Suprapubic skin (tissue), 4 donors: ENCODE results near the gene ZFP36L2. TPM values are rescaled to one million over a fixed set of nuclear protein-coding genes. Genes with fewer than 3 reads are reported as not detected.
"Not testable (repeated sequence)": the region's sequence is repeated elsewhere in the genome, so short reads cannot be mapped to it uniquely, and the experiment has no call there.

Experiments used
- DNase-seq, 2 donors: peaks; one replicate each; pipeline ENCODE4 v3.0.0-alpha.2; 2019; ENCODE audit warnings: low spot score in 2 of 2
- H3K27ac ChIP-seq: fragments of 200-600 bp; sonication (generic); one replicate; pipeline ENCODE4 v1.5.1; 2019
- H3K27me3 ChIP-seq: fragments of 200-600 bp; sonication (generic); one replicate; pipeline ENCODE4 v1.5.1; 2019
- H3K36me3 ChIP-seq: fragments of 200-600 bp; sonication (generic); one replicate; pipeline ENCODE4 v1.5.1; 2019
- H3K4me1 ChIP-seq: fragments of 200-600 bp; sonication (generic); one replicate; pipeline ENCODE4 v1.5.1; 2019
- H3K4me3 ChIP-seq: fragments of 200-600 bp; sonication (generic); one replicate; pipeline ENCODE4 v1.5.1; 2019; ENCODE audit warnings: mild to moderate bottlenecking
- H3K9me3 ChIP-seq: fragments of 200-600 bp; sonication (generic); one replicate; pipeline ENCODE4 v1.5.1; 2019
- EP300 ChIP-seq: sonication (generic); formaldehyde crosslinking; IDR thresholded peaks from one replicate; pipeline ENCODE4 v1.6.1; 2017; ENCODE audit warnings: antibody characterized with exemption
- POLR2A ChIP-seq, 2 donors: fragments of 450-650 bp; IDR thresholded peaks; one replicate each; pipeline ENCODE4 v1.6.1; 2017; ENCODE audit warnings: antibody characterized with exemption in 2 of 2, mild to moderate bottlenecking in 2 of 2, moderate library complexity in 2 of 2
- POLR2AphosphoS5 ChIP-seq, 3 donors: sonication (generic); formaldehyde crosslinking; IDR thresholded peaks; one replicate each; pipeline ENCODE4 v1.6.1; 2017; ENCODE audit warnings: antibody characterized with exemption in 3 of 3
- WGBS: methylation state at CpG from one replicate; pipeline ENCODE4 v1.1.5; 2018; 5-methylcytosine and 5-hydroxymethylcytosine counted together
- total RNA-seq, 4 donors: library from RNA; depleted of rRNA; stranded (reverse); fragments of >200 nt; gene quantifications; one replicate each; pipeline ENCODE4 v1.1.0, GENCODE V29; 2016
- TF ChIP-seq, protein P1 (sequence below), 2 donors: fragments of 200-600 bp in 1 of 2; fragments of 450-650 bp in 1 of 2; sonication (generic) in 1 of 2; IDR thresholded peaks; one replicate each; pipeline ENCODE4 v1.5.1; 2016 to 2019; ENCODE audit warnings: antibody characterized with exemption in 2 of 2, mild to moderate bottlenecking in 1 of 2, moderate library complexity in 1 of 2

Gene ZFP36L2
- total RNA-seq, 4 donors from 2014 or later, result 198 to 238 (median 223) TPM

DNA sequence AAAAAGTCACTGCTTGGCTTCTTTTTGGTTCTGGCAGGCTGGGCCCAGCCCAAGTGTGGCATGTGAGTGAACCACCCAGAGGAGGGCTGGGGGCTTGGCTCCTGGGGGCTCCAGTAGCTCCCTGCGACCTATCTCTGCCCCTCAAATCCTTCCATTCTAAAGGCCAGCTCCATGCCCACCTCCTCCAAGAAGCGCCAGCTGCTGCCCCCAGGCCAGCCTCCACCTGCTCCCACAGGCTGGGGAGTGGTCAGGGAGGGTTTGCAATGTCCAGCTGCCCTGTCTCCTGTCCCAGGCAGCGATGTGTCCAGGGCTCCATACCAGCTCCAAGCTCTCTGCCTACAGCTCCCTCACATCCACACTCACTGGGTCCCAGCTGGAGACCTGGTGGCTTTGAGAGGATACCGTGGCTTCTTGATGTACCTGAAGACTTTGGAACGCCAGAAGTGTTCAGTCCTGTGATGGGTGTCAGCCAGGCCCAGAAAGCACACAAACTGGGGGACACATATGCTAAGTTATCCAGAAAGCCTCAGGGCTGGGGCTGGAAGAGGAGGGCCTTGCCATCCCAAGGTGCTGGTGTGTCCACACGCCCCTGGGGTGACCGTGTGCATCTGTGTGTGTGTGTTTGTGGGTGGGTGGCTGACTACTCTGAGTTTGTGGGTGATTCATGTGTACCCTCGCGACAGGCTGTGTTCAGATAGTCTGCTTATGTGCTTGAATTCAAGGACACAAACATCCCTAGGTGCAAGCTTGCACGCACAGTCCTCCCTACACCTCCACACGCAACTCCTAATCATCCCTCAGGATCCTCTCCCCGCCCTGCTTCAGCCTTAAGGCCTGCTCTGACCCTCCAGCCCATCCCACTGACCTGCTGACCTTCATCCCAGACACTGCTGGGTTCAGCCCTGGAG is 33.4 kb downstream of the ZFP36L2 start:
- no peaks in the 10 kb centered on the region for H3K27me3 ChIP-seq
- DNase-seq, result no peak
- H3K4me1 ChIP-seq, result peaks cover 3% of the 10 kb centered on the region
- H3K27ac ChIP-seq, result no peak overlapping the region
- no peaks in the 10 kb centered on the region for H3K9me3 ChIP-seq
- H3K36me3 ChIP-seq, result no peaks in the 10 kb centered on the region
- WGBS, result 94% methylated on average over 5 of the region's 12 CpGs
- no peak for TF ChIP-seq POLR2AphosphoS5 (IDR thresholded peaks at IDR 0.05)
- no peak for TF ChIP-seq POLR2A (IDR thresholded peaks at IDR 0.05)
- TF ChIP-seq EP300, result no peak
- TF ChIP-seq, protein P1, sequence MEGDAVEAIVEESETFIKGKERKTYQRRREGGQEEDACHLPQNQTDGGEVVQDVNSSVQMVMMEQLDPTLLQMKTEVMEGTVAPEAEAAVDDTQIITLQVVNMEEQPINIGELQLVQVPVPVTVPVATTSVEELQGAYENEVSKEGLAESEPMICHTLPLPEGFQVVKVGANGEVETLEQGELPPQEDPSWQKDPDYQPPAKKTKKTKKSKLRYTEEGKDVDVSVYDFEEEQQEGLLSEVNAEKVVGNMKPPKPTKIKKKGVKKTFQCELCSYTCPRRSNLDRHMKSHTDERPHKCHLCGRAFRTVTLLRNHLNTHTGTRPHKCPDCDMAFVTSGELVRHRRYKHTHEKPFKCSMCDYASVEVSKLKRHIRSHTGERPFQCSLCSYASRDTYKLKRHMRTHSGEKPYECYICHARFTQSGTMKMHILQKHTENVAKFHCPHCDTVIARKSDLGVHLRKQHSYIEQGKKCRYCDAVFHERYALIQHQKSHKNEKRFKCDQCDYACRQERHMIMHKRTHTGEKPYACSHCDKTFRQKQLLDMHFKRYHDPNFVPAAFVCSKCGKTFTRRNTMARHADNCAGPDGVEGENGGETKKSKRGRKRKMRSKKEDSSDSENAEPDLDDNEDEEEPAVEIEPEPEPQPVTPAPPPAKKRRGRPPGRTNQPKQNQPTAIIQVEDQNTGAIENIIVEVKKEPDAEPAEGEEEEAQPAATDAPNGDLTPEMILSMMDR (IDR thresholded peaks at IDR 0.05), result no peak
- no peak overlapping the region for H3K4me3 ChIP-seq

DNA sequence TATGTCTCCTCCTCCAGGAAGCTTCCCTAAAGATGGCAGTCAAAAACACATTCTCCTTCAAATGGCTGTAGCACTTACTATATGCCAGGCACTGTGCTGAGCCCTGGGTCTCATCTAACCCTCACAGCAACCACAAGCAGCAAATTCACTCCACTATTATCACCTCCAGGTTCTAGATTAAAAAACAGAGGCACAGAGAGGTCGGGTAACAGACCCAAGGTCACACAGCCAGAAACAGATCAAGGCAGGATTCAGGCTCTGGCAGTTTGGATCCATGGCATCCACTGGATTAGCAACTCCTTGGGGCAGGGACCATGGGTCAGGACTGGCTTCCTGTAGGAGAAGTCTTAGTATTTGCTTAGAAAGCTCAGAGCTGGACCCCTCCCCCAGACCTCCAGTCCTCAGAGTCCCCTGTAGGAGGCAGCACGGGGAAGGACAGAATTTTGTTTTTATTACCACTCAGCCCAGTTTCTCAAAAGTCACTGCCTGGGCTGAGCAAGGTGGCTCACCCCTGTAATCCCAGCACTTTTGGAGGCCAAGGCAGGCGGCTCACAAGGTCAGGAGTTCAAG is 34.4 kb downstream of the ZFP36L2 start:
- 91% methylated on average over 3 of the region's 3 CpGs for WGBS
- no peaks in the 10 kb centered on the region for H3K9me3 ChIP-seq
- no peaks in the 10 kb centered on the region for H3K27me3 ChIP-seq
- no peak overlapping the region for H3K4me3 ChIP-seq
- H3K27ac ChIP-seq, result no peak overlapping the region
- H3K4me1 ChIP-seq, result peaks cover 3% of the 10 kb centered on the region
- no peak for DNase-seq
- no peak for TF ChIP-seq EP300
- TF ChIP-seq POLR2A (IDR thresholded peaks at IDR 0.05), result no peak
- TF ChIP-seq, protein P1 (IDR thresholded peaks at IDR 0.05), result no peak
- no peak for TF ChIP-seq POLR2AphosphoS5 (IDR thresholded peaks at IDR 0.05)
- no peaks in the 10 kb centered on the region for H3K36me3 ChIP-seq

DNA sequence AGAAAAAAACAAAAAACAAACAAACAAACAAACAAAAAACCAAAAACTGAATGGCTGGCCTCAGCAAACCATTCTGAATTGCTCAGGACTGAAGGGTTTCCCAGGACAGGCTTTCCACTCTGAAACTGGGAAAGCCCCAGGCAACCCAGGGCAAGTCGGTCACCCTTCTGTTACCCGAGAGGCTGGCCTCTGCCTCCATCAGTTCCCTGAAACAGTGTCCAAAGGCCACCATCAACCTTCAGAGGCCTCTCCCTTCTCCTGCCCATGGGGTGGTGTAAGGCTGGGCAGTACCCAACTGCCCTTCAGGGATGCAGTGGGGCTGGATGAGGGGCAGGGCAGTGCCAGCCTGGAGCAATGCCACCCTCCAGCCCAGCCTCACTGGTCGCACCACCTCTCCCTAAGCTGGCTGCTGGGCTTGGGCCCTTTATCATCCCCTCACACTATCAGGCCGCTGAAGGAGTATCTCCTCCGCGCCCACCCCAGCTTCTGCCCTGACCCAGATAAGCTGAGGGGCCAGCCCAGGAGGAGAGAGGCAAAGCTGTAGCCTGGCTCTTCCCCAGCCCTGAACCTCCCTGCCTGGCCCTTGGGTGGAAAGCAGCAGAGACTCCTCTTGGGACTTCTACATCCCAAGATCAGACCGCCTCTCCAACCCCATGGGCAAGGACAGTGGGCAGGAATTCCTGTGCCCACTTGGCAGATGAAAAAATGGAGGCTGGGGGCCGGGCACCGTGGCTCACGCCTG is 35.9 kb downstream of the ZFP36L2 start:
- Histone ChIP-seq H3K36me3 (no peaks in the 10 kb centered on the region), H3K27ac (no peak overlapping the region), H3K9me3 (no peaks in the 10 kb centered on the region), H3K4me1 (peaks cover 7% of the 10 kb centered on the region), H3K4me3 (no peak overlapping the region), H3K27me3 (no peaks in the 10 kb centered on the region)
- TF ChIP-seq POLR2A (IDR thresholded peaks at IDR 0.05), result no peak
- TF ChIP-seq POLR2AphosphoS5 (IDR thresholded peaks at IDR 0.05), result no peak
- TF ChIP-seq EP300, result no peak
- TF ChIP-seq, protein P1 (IDR thresholded peaks at IDR 0.05), result no peak
- WGBS, result 90% methylated on average over 7 of the region's 10 CpGs
- no peak for DNase-seq

DNA sequence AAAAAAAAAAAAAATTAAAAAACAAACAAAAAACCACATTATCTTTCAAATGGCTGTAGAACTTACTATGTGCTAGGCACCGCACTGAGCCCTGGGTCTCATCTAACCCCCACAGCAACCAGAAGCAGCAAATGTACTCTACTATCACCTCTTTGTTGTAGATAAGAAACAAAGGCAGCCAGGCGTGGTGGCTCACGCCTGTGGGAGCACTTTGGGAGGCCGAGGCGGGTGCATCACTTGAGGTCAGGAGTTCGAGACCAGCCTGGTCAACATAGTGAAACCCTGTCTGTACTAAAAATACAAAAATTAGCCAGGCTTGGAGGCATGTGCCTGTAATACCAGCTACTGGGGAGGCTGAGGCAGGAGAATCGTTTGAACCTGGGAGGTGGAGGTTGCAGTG is 36.5 kb downstream of the ZFP36L2 start:
- H3K36me3 ChIP-seq, H3K9me3 ChIP-seq, DNase-seq, H3K4me1 ChIP-seq, H3K27me3 ChIP-seq, H3K4me3 ChIP-seq, H3K27ac ChIP-seq: not testable (repeated sequence)
- WGBS, result 99% methylated on average over 7 of the region's 7 CpGs

DNA sequence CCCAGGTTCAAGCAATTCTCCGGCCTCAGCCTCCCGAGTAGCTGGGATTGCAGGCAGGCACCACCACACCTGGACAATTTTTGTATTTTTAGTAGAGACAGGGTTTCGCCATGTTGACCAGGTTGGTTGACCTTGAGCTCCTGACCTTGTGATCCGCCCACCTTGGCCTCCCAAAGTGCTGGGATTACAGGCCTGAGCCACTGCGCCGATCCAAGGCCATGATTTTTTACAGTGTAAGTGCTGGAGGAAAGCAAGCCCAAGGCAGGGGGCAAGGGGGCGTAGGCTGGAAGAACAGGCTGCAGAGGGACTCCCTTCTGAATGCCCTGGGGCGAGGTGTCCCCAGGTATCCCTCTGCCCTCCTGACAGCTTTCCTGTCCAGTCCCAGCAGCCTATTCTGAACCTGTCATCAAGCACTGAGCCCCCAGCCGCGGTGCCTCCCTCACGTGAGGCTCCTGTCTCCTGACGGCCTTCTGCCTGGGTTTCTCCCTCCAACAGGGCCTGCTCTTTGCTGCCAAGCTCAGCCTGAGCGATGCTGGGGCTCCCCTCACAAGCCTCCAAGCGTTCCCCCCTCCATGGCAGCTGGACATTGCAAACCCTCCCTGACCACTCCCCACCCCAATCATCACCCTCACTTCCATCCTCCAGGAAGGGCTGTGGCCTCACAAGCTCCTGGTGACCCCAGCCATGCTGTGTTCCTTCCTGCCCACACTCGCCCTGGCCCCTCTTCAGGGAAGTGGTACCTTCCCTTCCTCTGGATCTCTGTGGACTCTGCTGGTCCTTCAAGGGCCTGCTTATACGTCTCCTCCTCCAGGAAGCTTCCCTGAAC is 37.6 kb downstream of the ZFP36L2 start:
- H3K27ac ChIP-seq, result no peak overlapping the region
- DNase-seq, result no peak
- H3K9me3 ChIP-seq, result no peaks in the 10 kb centered on the region
- H3K4me3 ChIP-seq, result no peak overlapping the region
- no peaks in the 10 kb centered on the region for H3K36me3 ChIP-seq
- 91% methylated on average over 11 of the region's 16 CpGs for WGBS
- TF ChIP-seq EP300, result no peak
- no peak for TF ChIP-seq POLR2AphosphoS5 (IDR thresholded peaks at IDR 0.05)
- TF ChIP-seq POLR2A (IDR thresholded peaks at IDR 0.05), result no peak
- TF ChIP-seq, protein P1 (IDR thresholded peaks at IDR 0.05), result no peak
- peaks cover 5% of the 10 kb centered on the region for H3K4me1 ChIP-seq
- no peaks in the 10 kb centered on the region for H3K27me3 ChIP-seq
